NCI-H1048 (cell line): Measurements from ENCODE around the gene DGCR2.
"Not testable (repeated sequence)": the region's sequence is repeated elsewhere in the genome, so short reads cannot be mapped to it uniquely, and the experiment has no call there.

Experiments used
- DNase-seq: peaks from one replicate; lab custom pipeline; 2025; lab: John Stamatoyannopoulos, UW

DGCR2 gene

DNA sequence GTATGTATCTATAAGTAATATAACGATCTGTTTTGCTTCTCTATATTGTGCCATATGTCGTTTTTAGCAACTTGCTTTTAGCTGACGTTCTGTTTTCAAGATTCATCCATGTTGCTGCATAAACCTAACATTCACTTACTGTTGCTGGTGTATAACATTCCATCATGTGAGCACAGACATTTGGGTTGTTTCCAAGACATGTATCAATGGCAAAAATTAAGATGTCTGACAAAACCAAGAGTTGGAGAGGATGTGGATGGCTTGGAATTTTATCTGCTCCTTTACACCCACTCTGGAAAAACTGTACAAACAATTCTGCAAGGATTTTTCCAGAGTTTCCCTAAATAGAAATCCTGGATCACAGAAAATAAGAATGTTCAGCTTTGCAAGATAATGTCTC is 40.9 kb downstream of the DGCR2 start:
- DNase-seq = no peak

DNA sequence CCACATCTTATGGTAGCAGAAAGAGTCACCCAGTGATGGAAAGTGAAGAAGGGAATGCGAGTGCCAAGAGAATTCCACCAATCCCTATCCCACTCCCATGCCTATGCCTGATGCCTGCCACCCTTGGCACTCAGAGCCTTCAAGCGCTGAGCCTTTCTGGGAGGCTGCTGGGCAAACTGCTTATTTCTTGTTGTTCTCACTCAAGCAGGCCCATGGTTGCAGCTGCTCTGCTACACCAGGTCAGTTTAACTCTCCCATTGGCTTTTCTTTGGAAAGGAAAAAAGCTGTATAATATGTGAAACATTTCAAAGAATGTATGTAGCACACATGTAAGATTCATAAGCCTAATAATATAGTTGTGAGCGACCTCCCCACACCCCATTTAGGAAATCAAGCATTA is 41.4 kb downstream of the DGCR2 start:
- DNase-seq = no peak

DNA sequence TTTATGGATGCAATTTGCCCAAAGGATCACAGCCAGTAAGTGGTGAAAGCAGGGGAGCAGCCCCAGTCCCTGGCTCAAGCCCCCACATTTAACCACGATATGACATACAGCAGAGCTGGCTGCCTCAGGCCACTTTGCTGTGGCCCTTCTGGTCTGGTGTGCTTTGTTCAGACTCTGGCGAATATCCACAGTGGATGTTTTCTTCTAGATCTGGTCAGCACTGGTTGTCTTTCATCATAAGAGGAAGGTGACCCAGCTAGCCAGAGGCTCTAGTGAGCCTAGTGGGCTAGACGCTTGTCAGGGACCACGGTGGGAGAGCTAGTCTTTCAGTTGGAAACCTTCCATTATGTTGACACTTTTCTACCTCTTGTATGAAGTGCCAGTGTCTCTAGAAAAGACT is 42.5 kb downstream of the DGCR2 start:
- DNase-seq = no peak

DNA sequence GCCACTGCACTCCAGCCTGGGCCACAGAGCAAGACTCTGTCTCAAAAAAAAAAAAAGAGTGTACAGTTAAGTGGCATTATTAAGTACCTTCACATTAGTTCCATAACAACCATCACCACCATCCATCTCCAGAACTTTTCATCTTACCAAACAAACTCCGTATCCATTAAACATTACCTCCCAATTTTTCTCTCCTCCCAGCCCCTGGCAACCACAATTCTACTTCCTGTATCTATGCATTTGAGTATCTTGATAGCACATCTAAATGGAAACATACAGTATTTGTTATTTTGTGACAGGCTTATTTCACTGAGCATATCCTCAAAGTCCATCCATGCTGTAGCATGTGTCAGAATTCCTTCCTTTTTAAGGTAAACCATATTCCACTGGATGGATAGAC is 46.8 kb downstream of the DGCR2 start:
- DNase-seq = no peak

DNA sequence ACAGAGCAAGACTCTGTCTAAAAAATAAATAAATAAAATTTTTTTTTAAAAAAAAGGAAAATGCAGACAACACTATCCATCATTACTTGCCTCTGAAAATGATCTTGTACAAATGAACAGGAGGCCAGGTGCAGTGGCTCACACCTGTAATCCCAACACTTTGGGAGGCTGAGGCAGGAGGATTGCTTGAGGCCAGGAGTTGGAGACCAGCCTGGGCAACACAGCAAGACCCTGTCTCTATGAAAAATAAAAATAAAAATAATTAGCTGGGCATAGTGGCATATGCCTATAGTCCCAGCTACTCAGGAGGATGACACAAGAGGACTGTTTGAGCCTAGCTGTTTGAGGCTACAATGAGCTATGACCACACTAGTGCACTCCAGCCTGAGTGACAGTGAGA is 49.4 kb downstream of the DGCR2 start:
- DNase-seq = not testable (repeated sequence)

DNA sequence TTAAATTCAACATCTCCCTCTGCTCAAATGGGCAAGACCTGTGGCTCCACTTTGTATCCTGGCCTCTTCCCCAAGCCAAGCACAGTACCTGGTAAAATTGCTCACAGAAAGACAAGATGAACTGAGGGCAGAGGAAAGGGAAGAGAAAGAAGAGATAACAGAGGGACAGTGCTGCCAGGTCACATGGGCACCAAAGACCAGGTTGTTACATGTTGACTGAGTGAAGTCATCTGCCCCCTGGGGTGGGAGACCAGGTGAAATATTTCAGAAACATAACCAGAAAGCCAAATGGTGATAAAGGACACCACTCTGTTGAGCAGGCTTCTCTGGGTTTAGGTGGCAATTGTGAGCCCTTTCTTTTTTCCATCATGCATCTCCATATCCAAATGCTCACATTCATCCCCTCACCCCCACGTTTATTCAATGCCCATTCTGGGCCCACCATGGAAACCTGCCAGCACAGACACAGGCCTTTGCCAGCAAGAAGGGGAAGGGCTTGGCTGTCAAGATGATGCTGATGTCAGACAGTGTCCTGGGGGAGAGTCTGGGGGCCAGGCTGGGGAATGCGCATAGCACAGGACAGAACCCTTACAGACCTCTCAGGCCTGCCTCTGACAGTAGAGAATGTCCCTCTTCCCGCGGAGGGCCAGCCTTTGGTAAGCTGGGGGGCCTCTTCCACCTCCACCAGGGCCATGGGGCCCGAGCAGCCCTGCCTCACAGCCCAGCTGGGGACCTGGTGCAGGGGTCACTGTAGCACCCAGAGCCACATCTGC is 51.6 kb downstream of the DGCR2 start:
- no peak for DNase-seq

DNA sequence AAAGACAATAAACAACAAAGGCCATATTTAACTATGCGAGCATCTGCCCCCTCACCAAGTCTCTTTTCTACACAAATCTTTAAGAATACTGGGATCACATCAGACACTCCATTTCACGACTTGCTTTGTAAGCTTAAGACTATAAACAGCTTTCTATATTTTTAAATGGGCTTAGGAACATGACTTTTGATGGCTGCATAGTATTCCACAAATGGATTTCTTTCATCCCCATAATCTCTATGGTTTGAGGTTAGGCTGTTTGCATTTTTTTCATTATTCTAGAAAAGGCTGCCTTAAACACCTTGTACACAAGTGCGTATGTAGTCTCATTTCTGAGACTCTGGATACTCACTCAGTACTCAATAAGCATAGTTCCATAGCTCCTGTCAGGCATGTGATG is 52.8 kb downstream of the DGCR2 start:
- DNase-seq = no peak

DNA sequence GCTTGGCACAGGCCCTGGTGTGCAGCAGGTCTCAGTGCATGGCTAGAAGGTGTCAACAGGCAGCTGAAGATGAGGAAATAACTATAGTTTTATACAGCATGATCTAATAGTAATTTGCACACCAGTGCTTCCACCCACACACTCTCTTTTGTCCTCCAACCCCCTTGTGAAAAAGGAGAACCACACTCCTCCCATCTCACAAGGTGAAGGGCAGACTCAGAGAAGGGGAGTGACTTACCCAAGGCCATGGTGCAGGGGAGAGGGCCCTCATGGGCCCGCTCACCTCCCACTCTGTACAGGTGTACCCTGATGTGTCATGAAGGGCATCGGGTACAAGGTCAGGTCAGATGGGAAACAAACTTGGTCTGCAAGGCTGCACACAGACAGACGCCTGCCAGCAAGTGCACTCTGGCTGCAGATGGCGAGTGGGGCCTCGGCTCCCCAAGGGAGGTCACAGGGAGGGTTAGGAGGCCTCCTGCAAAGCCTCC is 53.4 kb downstream of the DGCR2 start:
- no peak for DNase-seq

DNA sequence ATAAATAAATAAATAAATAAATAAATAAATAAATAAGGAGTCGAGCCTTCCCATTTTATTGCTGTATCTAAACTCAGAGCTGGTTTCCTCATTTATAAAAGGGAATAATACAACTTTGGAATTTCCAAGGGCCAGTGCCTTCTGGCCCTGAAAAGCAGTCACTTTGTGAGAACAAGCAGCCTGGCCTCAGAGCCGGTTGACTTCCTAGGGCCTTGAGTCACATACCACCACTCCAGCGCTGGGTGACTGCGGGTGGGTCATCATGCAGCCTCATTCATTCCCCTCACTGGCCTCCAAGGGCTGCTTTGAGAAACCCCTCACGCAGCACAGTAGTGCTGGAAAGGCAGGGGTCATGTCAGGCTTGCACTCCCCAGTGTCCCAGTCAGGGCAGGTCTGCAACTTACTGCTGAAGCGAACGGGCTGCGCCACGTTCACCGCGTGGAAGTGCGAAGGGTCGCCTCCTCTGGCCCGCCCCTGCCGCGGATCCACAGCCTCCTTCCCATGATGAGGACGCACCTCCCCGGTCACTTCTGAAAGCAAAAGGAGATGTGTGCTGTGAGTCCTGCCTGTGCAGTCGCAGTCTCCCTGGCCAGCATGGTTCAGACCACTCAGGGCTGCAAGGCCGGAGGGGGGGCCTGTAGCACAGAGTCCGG is 54.4 kb downstream of the DGCR2 start:
- DNase-seq = no peak

DNA sequence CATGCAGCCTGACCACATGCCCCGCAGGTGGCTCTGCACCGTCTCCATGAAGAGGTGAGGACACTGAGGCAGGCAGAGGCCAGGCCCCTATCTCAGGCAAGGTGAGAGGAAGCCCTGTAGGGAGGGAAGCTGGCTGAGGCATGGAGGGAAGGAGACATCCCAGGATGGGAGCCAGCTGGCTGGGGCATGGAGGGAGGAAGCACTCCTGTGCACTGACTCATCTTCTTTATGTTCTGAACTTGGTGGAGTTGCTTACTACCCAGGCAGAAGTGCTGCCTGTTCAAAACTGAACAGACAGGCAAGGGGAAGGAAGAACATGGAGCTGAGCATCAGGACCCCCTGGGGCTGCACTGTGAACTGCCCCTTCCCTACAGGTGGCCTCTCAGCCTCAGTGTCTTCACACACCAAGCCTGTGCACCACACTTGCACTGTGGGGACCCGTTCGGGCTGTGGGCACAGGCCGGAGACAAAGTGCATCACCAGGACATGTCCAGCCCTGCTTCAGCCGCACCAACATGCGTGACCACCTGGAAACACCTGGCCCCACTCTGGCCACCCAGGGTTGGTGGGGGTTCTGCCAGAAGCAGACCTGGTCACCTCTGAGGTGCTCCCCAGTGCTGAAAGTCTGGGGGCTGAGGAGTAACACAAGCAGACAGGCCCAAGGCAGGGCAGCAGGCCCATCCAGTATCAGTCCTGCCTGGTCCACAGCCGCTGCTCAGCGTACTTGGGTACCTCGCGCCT is 55.5 kb downstream of the DGCR2 start:
- DNase-seq = no peak

DNA sequence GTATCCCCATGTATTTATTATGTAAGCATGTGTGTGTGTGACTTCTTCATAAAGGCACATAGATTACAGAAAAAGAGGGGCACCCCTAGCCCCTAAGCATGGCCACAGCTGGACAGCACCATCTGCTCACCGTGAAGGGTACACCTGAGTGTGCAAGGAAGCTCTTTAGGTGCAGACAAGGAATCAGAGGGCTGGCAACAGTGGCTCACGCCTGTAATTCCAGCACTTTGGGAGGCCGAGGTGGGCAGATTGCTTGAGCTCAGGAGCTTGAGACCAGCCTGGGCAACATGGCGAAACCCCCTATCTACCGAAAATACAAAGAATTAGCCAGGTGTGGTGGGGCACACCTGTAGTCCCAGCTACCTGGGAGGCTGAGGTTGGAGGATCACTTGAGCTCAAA is 56.3 kb downstream of the DGCR2 start:
- no peak for DNase-seq

DNA sequence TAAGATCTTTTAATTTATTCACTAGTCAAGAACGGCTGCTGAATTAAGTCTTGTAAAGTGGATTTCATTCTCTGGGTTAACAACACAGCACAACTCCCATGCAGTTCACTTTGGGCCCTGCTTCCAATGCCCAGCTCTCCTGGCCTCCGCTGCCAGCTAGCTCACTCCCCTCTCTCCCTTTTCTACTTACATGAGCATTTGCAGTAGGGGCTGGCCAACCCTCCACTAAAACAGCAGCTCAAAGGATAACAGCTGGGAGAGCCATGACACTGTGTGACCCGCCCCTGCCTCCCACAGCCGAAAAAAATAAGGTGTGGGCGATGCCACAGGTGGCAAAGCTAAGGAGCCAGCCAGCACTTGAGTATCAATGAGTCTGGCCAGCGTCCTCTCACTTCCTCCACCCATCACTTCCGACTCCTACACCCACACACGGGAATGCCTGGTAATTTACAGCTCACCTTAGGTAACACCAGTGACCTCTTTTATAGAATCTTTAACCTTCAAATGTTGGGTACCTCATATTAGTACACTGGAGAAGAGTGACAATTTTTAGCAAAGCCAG is 56.8 kb downstream of the DGCR2 start:
- no peak for DNase-seq

DNA sequence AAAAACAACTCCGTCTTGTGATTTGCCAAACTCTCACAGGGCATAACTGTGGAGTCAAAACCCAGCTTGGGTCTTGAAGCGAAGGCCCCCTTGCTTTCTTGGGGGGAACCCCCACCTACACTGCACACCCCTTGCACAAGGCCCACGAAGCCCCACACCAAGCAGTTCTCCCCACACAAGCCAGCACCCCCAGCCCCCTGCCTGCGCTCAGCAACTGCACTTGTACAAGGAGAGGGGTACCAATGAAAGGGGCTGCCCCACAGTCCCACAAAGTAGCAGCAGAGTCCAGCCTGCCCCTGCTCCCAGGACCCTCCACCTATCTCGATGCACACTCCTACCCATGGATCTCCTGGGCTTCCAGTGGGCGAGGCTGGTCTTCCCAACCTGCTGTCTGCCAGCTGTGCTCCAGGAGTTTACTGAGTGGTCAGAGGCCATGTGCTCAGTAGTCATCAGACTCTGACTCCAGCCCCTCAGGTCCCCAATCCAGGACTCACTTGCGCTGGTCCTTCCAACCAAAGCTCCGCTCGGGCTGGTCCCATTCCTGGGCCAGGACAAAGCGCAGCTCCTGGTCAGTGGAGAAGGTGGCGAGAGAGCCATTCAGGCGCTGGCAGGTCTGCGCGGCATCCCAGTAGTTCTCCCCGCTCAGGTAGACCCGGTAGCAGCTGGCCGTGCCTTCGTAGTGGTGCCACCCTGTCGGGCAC is 57.7 kb downstream of the DGCR2 start:
- DNase-seq = no peak

DNA sequence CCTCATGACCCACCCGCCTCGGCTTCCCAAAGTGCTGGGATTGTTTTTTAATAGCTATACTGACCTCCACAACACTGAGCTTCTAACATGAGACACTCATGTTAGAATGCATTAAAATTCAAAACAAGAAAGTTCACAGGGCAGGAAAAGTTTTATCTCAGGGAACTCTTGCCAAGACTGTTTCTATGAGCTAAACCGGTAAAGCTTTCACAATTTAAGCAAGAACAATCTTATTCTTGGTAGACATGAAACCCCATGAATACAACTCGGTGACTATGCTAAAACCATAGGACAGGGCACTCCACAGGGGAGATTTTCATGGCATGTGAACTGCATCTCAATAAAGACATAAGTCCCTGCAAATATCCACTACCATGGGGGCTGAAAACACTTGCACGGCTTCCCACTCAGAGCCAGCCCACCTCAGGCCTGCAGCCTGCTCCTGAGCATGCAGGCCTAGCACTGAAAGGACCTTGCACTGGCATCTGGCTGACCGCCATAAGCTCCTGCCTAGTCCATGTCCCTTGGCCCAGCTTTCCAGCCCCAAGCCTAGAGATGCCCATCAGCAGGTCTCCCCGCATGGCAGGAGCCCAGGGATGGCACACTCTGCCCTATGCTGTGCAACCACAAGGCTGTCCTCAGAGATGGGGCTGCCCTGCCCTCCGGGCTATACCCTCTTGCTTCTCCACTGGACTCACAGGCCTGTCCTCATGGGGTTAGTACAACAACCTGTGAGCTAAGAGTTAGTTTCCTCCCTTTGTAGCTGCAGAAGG is 58.4 kb downstream of the DGCR2 start:
- DNase-seq = no peak

DNA sequence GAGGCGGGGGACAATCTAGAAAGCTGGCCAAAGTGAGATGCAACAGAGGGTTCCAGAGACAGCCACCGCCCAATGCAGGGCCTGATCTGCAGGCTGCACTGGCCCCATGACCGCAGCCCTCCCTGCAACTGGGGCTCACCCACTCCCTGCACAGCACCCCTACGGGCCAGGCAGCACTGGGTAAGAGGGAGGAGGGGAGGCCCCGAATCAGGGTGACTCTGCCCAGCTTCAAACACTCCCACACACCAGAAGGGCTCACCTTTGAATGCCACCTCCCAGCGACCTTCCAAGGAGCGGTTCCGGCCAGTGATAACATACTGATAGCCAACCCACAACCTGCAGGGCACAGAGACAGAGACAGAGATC is 59.3 kb downstream of the DGCR2 start:
- DNase-seq = no peak

DNA sequence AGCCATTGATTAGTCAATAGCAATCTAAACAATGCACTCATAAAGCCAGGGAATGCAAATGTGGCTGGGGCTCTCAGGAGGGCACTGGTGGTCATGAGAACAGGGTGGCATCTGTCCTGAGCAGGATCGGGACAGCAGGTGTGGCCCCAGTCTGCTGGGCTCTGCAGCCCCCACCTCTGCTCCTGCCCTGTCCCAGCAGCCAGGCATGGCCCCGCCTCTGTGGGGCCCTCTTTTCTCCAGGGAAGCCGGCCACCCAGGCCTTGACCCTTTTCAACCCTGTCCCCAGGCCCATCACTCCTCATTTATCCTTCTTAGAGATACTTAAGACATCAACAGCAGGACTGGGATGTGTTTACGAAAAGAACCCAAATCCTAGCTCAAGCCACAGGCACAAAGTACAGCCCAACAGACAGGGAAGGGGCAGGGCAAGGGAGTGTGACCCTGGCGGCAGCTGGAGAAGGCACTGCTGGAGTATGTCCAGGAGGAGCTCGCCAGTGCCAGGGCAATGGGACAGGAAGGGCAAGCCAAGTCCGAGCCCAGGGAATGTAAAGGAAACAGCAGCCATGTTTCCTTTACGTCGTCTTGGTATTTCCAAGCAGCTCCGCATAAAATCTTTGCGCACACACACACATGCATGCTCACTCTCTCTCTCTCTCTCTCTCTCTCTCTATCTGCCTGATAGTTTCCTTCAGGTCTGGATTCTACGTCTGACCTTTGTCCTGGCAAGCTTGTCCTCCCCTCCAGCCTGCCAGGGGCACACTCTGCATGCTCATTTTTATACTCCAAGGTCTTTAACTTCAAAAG is 59.9 kb downstream of the DGCR2 start:
- no peak for DNase-seq

DNA sequence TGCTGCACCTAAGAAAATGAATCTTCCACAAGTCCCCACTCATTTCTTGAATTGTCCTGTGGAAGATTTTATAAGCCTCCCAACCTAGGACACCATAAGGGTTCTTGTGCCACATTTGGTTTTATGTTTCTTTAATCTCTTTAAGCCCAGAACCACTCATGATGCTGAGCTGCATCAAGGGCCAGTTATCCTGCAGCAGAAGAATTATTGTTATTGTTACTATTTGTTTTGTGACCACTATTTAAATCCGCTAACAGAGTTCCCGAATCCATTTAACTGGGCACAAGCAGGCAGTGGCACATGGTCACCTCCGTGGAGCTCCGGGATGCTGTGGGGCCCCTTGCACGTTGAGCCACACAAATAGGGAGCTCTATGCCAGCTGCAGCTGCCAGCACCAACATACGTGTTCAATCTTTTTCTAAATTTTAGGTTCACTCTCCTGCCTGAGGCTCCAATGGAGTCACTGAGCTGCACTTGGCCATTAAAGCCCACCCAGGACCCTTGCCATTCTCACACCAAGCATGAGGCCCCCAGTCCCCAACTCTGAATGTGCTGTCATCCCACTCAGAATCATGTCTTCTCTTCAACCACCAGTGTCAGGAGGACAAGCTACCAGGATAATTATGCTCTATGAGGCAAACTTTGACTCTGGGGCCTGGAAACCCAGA is 60.6 kb downstream of the DGCR2 start:
- DNase-seq = no peak

DNA sequence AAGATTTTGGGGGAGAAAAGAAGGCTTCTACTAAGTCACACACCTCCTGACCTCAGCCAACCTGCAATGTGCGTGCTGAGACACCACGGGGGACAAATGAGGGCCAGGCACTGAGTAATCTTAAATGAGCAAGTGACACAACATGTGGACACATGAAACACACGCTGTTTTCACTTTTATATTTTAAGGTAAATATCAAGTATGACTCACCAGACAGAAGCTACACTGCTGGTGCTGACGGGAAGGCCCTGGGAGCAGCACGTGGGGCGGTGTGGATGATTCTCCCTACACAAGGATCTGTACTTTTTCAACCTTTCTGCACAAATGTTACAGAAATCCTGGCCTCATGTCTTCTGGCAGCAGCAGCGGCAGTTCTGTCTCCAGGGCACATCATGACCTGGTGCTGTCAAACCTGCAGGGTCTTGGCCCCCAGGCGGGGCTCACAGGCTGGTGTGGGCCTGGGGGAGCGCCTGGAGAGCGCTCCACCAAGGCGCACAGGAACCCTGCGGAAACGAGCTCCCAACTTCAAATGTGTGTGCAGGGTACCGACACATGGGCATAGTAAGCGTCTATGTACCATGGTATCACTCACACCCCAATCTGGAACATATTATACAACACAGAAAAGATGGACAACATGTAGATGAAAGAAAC is 61.7 kb downstream of the DGCR2 start:
- DNase-seq = no peak

DNA sequence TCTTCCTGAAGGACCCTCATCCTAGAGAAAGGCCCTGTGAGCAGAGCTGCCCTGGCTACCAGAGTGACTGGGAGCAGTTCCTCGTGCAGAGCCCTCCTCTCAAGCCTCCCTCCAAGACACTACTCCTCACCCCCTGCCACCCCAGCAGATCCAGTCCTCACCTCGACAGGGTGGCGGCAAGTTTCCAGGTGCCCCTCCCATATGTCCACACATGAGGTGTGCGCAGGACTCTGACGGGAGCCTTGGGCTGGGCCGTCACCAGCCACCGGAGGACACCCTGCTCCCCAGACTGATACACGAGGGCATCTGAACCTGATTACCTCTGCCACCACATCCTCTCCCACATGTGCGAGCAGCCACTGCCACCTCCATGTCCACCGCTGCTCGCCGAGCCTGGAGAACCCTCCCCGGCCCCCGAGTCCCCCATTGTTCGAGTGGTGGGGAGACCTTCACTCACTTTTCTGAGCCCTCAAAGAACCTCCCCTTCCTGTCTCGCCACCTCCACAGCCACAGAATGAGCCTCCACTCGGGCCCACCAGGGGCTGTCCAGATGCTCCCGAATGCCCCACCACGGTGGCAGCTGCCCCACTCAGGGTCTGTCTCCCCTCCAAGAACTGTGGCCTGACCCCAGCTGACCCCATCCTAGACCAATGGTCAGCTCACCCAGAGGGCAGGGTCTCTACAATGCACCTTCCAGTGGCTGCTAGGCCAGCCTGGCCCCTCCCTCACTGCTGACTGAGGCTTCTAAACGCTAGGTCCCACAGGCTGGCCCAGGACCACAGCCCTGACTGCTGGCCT is 62.5 kb downstream of the DGCR2 start:
- DNase-seq = no peak
